ENCODE results near the gene MED29. TPM values are rescaled to one million over a fixed set of nuclear protein-coding genes. Genes with fewer than 3 reads are reported as not detected.
A peak's percentile ranks its signal among the peaks of the same experiment; 100 is the strongest.

The MED29 gene
- total and polyA plus RNA-seq, 2 experiments from 2014 or later = 26.1 to 62.0 TPM

GRCh38 chr19:39416152-39417120 is 25.3 kb downstream of the MED29 start:
- Histone ChIP-seq H3K4me3 (no peak overlapping the region), H3K4me2 (no peak overlapping the region), H3K27ac (ENCODE audit: low read depth) (no peak overlapping the region), H3K36me3 (ENCODE audit: insufficient read depth) (peaks cover 11% of the 10 kb centered on the region; the same call in 1 of the 2 replicates), H2AFZ (no peak overlapping the region), H3K79me2 (replicated peaks; ENCODE audit: insufficient read depth) (peaks cover 15% of the 10 kb centered on the region), H3K27me3 (ENCODE audit: insufficient read depth) (no peaks in the 10 kb centered on the region), H4K20me1 (replicated peaks; ENCODE audit: insufficient read depth) (peaks cover 14% of the 10 kb centered on the region; the same call in 1 of the 2 replicates), H3K9me2 (ENCODE audit: insufficient read depth) (no peaks in the 10 kb centered on the region), H3K4me1 (ENCODE audit: insufficient read depth) (peaks cover 14% of the 10 kb centered on the region), H3F3A (replicated peaks; ENCODE audit: low read depth) (peaks cover 24% of the 10 kb centered on the region)
- TF ChIP-seq EZH2 (IDR thresholded peaks at IDR 0.05; ENCODE audit: low read depth, unreplicated experiment) = no peak
- H3K9me3 Mint-ChIP-seq = peaks cover 4% of the 10 kb centered on the region; the same call in 2 of the 3 replicates
- no peak overlapping the region for H3K27ac Mint-ChIP-seq
- H3K4me1 Mint-ChIP-seq = peaks cover 20% of the 10 kb centered on the region
- DNase-seq (ENCODE audit: low spot score) (no peak), ATAC-seq (no peak)
- peaks cover 17% of the 10 kb centered on the region for H3K27me3 Mint-ChIP-seq (ENCODE audit: insufficient read depth, low read depth, poor library complexity)
- no peak overlapping the region for H3K4me3 Mint-ChIP-seq
- peaks cover 56% of the 10 kb centered on the region for H3K36me3 Mint-ChIP-seq (ENCODE audit: low read depth)

- Histone ChIP-seq H4K20me1 (replicated peaks; ENCODE audit: insufficient read depth) (peaks cover 14% of the 10 kb centered on the region; the same call in 1 of the 2 replicates), H3F3A (replicated peaks; ENCODE audit: low read depth) (peaks cover 22% of the 10 kb centered on the region), H3K27me3 (ENCODE audit: insufficient read depth) (no peaks in the 10 kb centered on the region), H3K79me2 (replicated peaks; ENCODE audit: insufficient read depth) (peaks cover 15% of the 10 kb centered on the region), H3K36me3 (ENCODE audit: insufficient read depth) (peaks cover 11% of the 10 kb centered on the region; the same call in 1 of the 2 replicates), H3K4me2 (no peak overlapping the region), H2AFZ (no peak overlapping the region), H3K9me2 (ENCODE audit: insufficient read depth) (no peaks in the 10 kb centered on the region), H3K27ac (ENCODE audit: low read depth) (no peak overlapping the region), H3K4me1 (ENCODE audit: insufficient read depth) (peaks cover 12% of the 10 kb centered on the region; the same call in 1 of the 2 replicates), H3K4me3 (no peak overlapping the region)
- no peak overlapping the region for H3K4me3 Mint-ChIP-seq
- no peak for DNase-seq (ENCODE audit: low spot score)
- H3K27ac Mint-ChIP-seq = peak overlapping the region; percentile 79; the same call in 1 of the 2 replicates
- peaks cover 64% of the 10 kb centered on the region for H3K36me3 Mint-ChIP-seq (ENCODE audit: low read depth)
- no peak for ATAC-seq
- H3K27me3 Mint-ChIP-seq (ENCODE audit: insufficient read depth, low read depth, poor library complexity) = peaks cover 9% of the 10 kb centered on the region
- no peaks in the 10 kb centered on the region for H3K9me3 Mint-ChIP-seq
- H3K4me1 Mint-ChIP-seq = peaks cover 17% of the 10 kb centered on the region
- TF ChIP-seq JUNB (IDR thresholded peaks at IDR 0.05; ENCODE audit: unreplicated experiment) (no peak), STAT1 (IDR thresholded peaks at IDR 0.05; ENCODE audit: unreplicated experiment) (no peak), ETS1 (IDR thresholded peaks at IDR 0.05) (no peak), ZNF462 (CRISPR knock-in tag; IDR thresholded peaks at IDR 0.05) (no peak), REST (IDR thresholded peaks at IDR 0.05; ENCODE audit: unreplicated experiment) (no peak), ZNF331 (CRISPR knock-in tag; IDR thresholded peaks at IDR 0.05; ENCODE audit: low read depth) (no peak)
These were observed 26.4 kb downstream of the MED29 start for GRCh38 chr19:39417463-39418181.
